ENCODE measurements around the gene GSTA2.
"Not testable (repeated sequence)": the region's sequence is repeated elsewhere in the genome, so short reads cannot be mapped to it uniquely, and the experiment has no call there.

GSTA2 gene

GRCh38 chr6:52759085-52759484 lies 4.2 kb downstream of the GSTA2 start:
- no peak for DNase-seq

GRCh38 chr6:52757651-52758338 lies 5.5 kb downstream of the GSTA2 start:
- peak; percentile 34 for DNase-seq

GRCh38 chr6:52754443-52754842 lies 8.8 kb downstream of the GSTA2 start:
- no peak for DNase-seq

- not testable (repeated sequence) for DNase-seq
Observed at GRCh38 chr6:52753137-52753536, 10.1 kb downstream of the GSTA2 start.

- DNase-seq, result no peak
Observed at GRCh38 chr6:52752310-52752709, 11.0 kb downstream of the GSTA2 start.

- DNase-seq, result no peak
Observed at GRCh38 chr6:52749556-52750152, 13.6 kb downstream of the GSTA2 start.

GRCh38 chr6:52747301-52747700 lies 16.0 kb downstream of the GSTA2 start:
- DNase-seq, result not testable (repeated sequence)

- no peak for DNase-seq
Observed at GRCh38 chr6:52746213-52746612, 17.1 kb downstream of the GSTA2 start.

- no peak for DNase-seq
Observed at GRCh38 chr6:52745764-52746201, 17.5 kb downstream of the GSTA2 start.

GRCh38 chr6:52741872-52742271 lies 21.4 kb downstream of the GSTA2 start:
- DNase-seq, result peak; percentile 27

GRCh38 chr6:52739627-52740026 lies 23.6 kb downstream of the GSTA2 start:
- no peak for DNase-seq

GRCh38 chr6:52739134-52739533 lies 24.1 kb downstream of the GSTA2 start:
- DNase-seq, result no peak

GRCh38 chr6:52736145-52736544 lies 27.1 kb downstream of the GSTA2 start:
- no peak for DNase-seq

GRCh38 chr6:52735071-52735470 lies 28.2 kb downstream of the GSTA2 start:
- no peak for DNase-seq

- DNase-seq, result no peak
Observed at GRCh38 chr6:52734072-52734471, 29.2 kb downstream of the GSTA2 start.

- DNase-seq, result no peak
Observed at GRCh38 chr6:52733172-52733571, 30.1 kb downstream of the GSTA2 start.

GRCh38 chr6:52731719-52732118 lies 31.6 kb downstream of the GSTA2 start:
- DNase-seq, result no peak

- no peak for DNase-seq
Observed at GRCh38 chr6:52729576-52729975, 33.7 kb downstream of the GSTA2 start.

GRCh38 chr6:52728394-52728793 lies 34.9 kb downstream of the GSTA2 start:
- DNase-seq, result no peak

GRCh38 chr6:52727908-52728307 lies 35.4 kb downstream of the GSTA2 start:
- DNase-seq, result no peak

- DNase-seq, result peak; percentile 57
Observed at GRCh38 chr6:52726741-52727535, 36.3 kb downstream of the GSTA2 start.

GRCh38 chr6:52726193-52726542 lies 37.1 kb downstream of the GSTA2 start:
- no peak for DNase-seq

GRCh38 chr6:52725535-52726192 lies 37.6 kb downstream of the GSTA2 start:
- no peak for DNase-seq

GRCh38 chr6:52725143-52725534 lies 38.1 kb downstream of the GSTA2 start:
- DNase-seq, result no peak

Measured in kidney glomerular epithelial cell (primary cell).